Activated naive CD4-positive, alpha-beta T cell treated with anti-CD3 and anti-CD28 coated beads for 36 hours (primary cell): ENCODE measurements around the gene ARMH2. TPM values are rescaled to one million over a fixed set of nuclear protein-coding genes. Genes with fewer than 3 reads are reported as not detected.
A peak's percentile ranks its signal among the peaks of the same experiment; 100 is the strongest.

Source experiments
- CTCF ChIA-PET: fragments of 350-600 bp; sonication (Branson Sonifier 250); formaldehyde crosslinking; loops from one replicate; lab custom pipeline; 2021; ENCODE audit warnings: antibody characterized with exemption; lab: Charles Lee
- DNase-seq: peaks from one replicate; pipeline ENCODE4 v3.0.0-alpha.2; 2020
- H3K27ac Mint-ChIP-seq: one replicate; pipeline ENCODE4 v1.8.0; 2021; ENCODE audit warnings: mild to moderate bottlenecking, mixed read lengths
- H3K27me3 Mint-ChIP-seq: one replicate; pipeline ENCODE4 v1.8.0; 2021; ENCODE audit warnings: low read depth, mixed read lengths
- H3K36me3 Mint-ChIP-seq: one replicate; pipeline ENCODE4 v1.8.0; 2021; ENCODE audit warnings: low read depth, mixed read lengths
- H3K4me1 Mint-ChIP-seq: one replicate; pipeline ENCODE4 v1.8.0; 2021; ENCODE audit warnings: low read depth, mixed read lengths
- H3K4me3 Mint-ChIP-seq: one replicate; pipeline ENCODE4 v1.8.0; 2021; ENCODE audit warnings: mild to moderate bottlenecking, moderate library complexity, mixed read lengths
- H3K9me3 Mint-ChIP-seq: one replicate; pipeline ENCODE4 v1.8.0; 2021; ENCODE audit warnings: mixed read lengths
- intact Hi-C: fragments of 100-400 bp; cut with micrococcal nuclease; formaldehyde crosslinking; loops from one replicate; pipeline ENCODE4 v1.15.1; 2023
- total RNA-seq, 2 experiments: library from RNA; stranded (reverse); gene quantifications; one replicate each; pipeline ENCODE4 v1.2.3, GENCODE V29; 2021

Gene ARMH2
- not detected for total RNA-seq

GRCh38 chr6:24798740-24799540, at the start of gene ARMH2:
TSS of gene ARMH2 (minus strand) at chr6:24798917. CDS start at chr6:24798857, 60 bp downstream.
- Mint-ChIP-seq H3K27me3 (no peaks in the 10 kb centered on the region), H3K36me3 (peaks cover 4% of the 10 kb centered on the region), H3K27ac (no peak within 1 kb of the TSS), H3K4me1 (peaks cover 34% of the 10 kb centered on the region), H3K4me3 (no peak within 1 kb of the TSS), H3K9me3 (no peaks in the 10 kb centered on the region)
- intact Hi-C loops: no loop called here
- DNase-seq: no peak
- CTCF ChIA-PET: interaction anchor here (1.0 to 1.2 kb wide), 2 partner anchors 93 to 272 kb away, joined by 3 read pairs; no protein-coding TSS in a partner anchor

GRCh38 chr6:24848461-24848860, 49.7 kb upstream of the ARMH2 start:
- H3K27me3 Mint-ChIP-seq: no peaks in the 10 kb centered on the region
- peaks cover 44% of the 10 kb centered on the region for H3K4me1 Mint-ChIP-seq
- H3K36me3 Mint-ChIP-seq: peaks cover 76% of the 10 kb centered on the region
- no peaks in the 10 kb centered on the region for H3K9me3 Mint-ChIP-seq
- DNase-seq: no peak
- intact Hi-C loops: no loop called here
- peak overlapping the region; percentile 19 for H3K27ac Mint-ChIP-seq
- CTCF ChIA-PET: no interaction called here
- no peak overlapping the region for H3K4me3 Mint-ChIP-seq

- CTCF ChIA-PET: interaction anchor here (1.5 kb wide), 1 partner anchor 8 kb away, joined by 5 read pairs; no protein-coding TSS in a partner anchor
- no peak overlapping the region for H3K4me3 Mint-ChIP-seq
- no peaks in the 10 kb centered on the region for H3K9me3 Mint-ChIP-seq
- H3K27ac Mint-ChIP-seq: peak overlapping the region; percentile 80
- no peaks in the 10 kb centered on the region for H3K27me3 Mint-ChIP-seq
- intact Hi-C loops: no loop called here
- no peak for DNase-seq
- peaks cover 55% of the 10 kb centered on the region for H3K4me1 Mint-ChIP-seq
- H3K36me3 Mint-ChIP-seq: peaks cover 74% of the 10 kb centered on the region
Observed at GRCh38 chr6:24847402-24847801, 48.7 kb upstream of the ARMH2 start.

GRCh38 chr6:24845578-24845977, 46.9 kb upstream of the ARMH2 start:
- peaks cover 67% of the 10 kb centered on the region for H3K4me1 Mint-ChIP-seq
- H3K27ac Mint-ChIP-seq: peak overlapping the region; percentile 64
- no peak overlapping the region for H3K4me3 Mint-ChIP-seq
- H3K27me3 Mint-ChIP-seq: no peaks in the 10 kb centered on the region
- no peaks in the 10 kb centered on the region for H3K9me3 Mint-ChIP-seq
- H3K36me3 Mint-ChIP-seq: peaks cover 75% of the 10 kb centered on the region
- DNase-seq: no peak
- CTCF ChIA-PET: interaction anchor here (1.1 kb wide), 1 partner anchor 172 kb away, joined by 5 read pairs; no protein-coding TSS in a partner anchor
- intact Hi-C loops: no loop called here

GRCh38 chr6:24844903-24845302, 46.2 kb upstream of the ARMH2 start:
- Mint-ChIP-seq H3K27me3 (no peaks in the 10 kb centered on the region), H3K4me3 (no peak overlapping the region), H3K27ac (peak overlapping the region; percentile 64), H3K4me1 (peaks cover 70% of the 10 kb centered on the region), H3K36me3 (peaks cover 75% of the 10 kb centered on the region), H3K9me3 (no peaks in the 10 kb centered on the region)
- CTCF ChIA-PET: interaction anchor here (0.5 to 0.7 kb wide), 2 partner anchors 78 to 524 kb away, joined by 3 to 4 read pairs; no protein-coding TSS in a partner anchor
- no peak for DNase-seq
- intact Hi-C loops: no loop called here

- no peaks in the 10 kb centered on the region for H3K27me3 Mint-ChIP-seq
- no peak overlapping the region for H3K27ac Mint-ChIP-seq
- H3K9me3 Mint-ChIP-seq: no peaks in the 10 kb centered on the region
- H3K36me3 Mint-ChIP-seq: peaks cover 75% of the 10 kb centered on the region
- DNase-seq: no peak
- H3K4me3 Mint-ChIP-seq: no peak overlapping the region
- intact Hi-C loops: no loop called here
- H3K4me1 Mint-ChIP-seq: peaks cover 72% of the 10 kb centered on the region
- CTCF ChIA-PET: interaction anchor here (0.7 to 2.1 kb wide), 5 partner anchors 12 to 524 kb away, joined by 3 to 10 read pairs (median 4); partner anchors contain the start of gene C6orf62
Observed at GRCh38 chr6:24844061-24844460, 45.3 kb upstream of the ARMH2 start.

- CTCF ChIA-PET: interaction anchor here (0.6 to 0.7 kb wide), 2 partner anchors 29 to 193 kb away, joined by 3 read pairs; no protein-coding TSS in a partner anchor
- Mint-ChIP-seq H3K4me1 (peaks cover 75% of the 10 kb centered on the region), H3K4me3 (no peak overlapping the region), H3K27ac (peak overlapping the region; percentile 85), H3K9me3 (no peaks in the 10 kb centered on the region), H3K36me3 (peaks cover 61% of the 10 kb centered on the region), H3K27me3 (no peaks in the 10 kb centered on the region)
- intact Hi-C loops: no loop called here
- no peak for DNase-seq
Observed at GRCh38 chr6:24840187-24840586, 41.5 kb upstream of the ARMH2 start.

GRCh38 chr6:24838994-24839393, 40.3 kb upstream of the ARMH2 start:
- CTCF ChIA-PET: interaction anchor here (0.6 to 1.6 kb wide), 4 partner anchors 16 to 255 kb away, joined by 3 to 4 read pairs (median 4); no protein-coding TSS in a partner anchor
- Mint-ChIP-seq H3K27ac (peak overlapping the region; percentile 85), H3K27me3 (no peaks in the 10 kb centered on the region), H3K4me1 (peaks cover 74% of the 10 kb centered on the region), H3K4me3 (peak overlapping the region; percentile 46), H3K9me3 (no peaks in the 10 kb centered on the region), H3K36me3 (peaks cover 63% of the 10 kb centered on the region)
- peak; percentile 57 for DNase-seq
- intact Hi-C loops: no loop called here

GRCh38 chr6:24838081-24838480, 39.4 kb upstream of the ARMH2 start:
- Mint-ChIP-seq H3K4me1 (peaks cover 66% of the 10 kb centered on the region), H3K4me3 (no peak overlapping the region)

GRCh38 chr6:24836109-24836508, 37.4 kb upstream of the ARMH2 start:
- CTCF ChIA-PET: interaction anchor here (0.7 to 1.3 kb wide), 2 partner anchors 192 to 235 kb away, joined by 3 to 6 read pairs; no protein-coding TSS in a partner anchor

More at GRCh38 chr6:24838081-24838480, 39.4 kb upstream of the ARMH2 start:
- Mint-ChIP-seq H3K27ac (peak overlapping the region; percentile 62), H3K36me3 (peaks cover 63% of the 10 kb centered on the region), H3K27me3 (no peaks in the 10 kb centered on the region), H3K9me3 (no peaks in the 10 kb centered on the region)
- CTCF ChIA-PET: interaction anchor here (1.2 to 1.6 kb wide), 2 partner anchors 17 to 180 kb away, joined by 3 read pairs; no protein-coding TSS in a partner anchor
- intact Hi-C loops: no loop called here
- no peak for DNase-seq

GRCh38 chr6:24833711-24834386, 35.1 kb upstream of the ARMH2 start:
- CTCF ChIA-PET: interaction anchor here (0.7 to 0.8 kb wide), 3 partner anchors 13 to 237 kb away, joined by 3 to 6 read pairs (median 3); no protein-coding TSS in a partner anchor
- DNase-seq: no peak
- H3K4me1 Mint-ChIP-seq: peaks cover 46% of the 10 kb centered on the region
- peak overlapping the region; percentile 55 for H3K27ac Mint-ChIP-seq
- H3K4me3 Mint-ChIP-seq: no peak overlapping the region
- H3K36me3 Mint-ChIP-seq: peaks cover 40% of the 10 kb centered on the region
- intact Hi-C loops: loop anchor here (5.0 kb wide), 1 partner anchor 252 kb away; no protein-coding TSS in a partner anchor
- no peaks in the 10 kb centered on the region for H3K27me3 Mint-ChIP-seq
- H3K9me3 Mint-ChIP-seq: no peaks in the 10 kb centered on the region

More at GRCh38 chr6:24836109-24836508, 37.4 kb upstream of the ARMH2 start:
- no peak overlapping the region for H3K4me3 Mint-ChIP-seq
- no peaks in the 10 kb centered on the region for H3K27me3 Mint-ChIP-seq
- peaks cover 63% of the 10 kb centered on the region for H3K4me1 Mint-ChIP-seq
- intact Hi-C loops: no loop called here
- no peak for DNase-seq
- H3K27ac Mint-ChIP-seq: peak overlapping the region; percentile 31
- H3K9me3 Mint-ChIP-seq: no peaks in the 10 kb centered on the region
- H3K36me3 Mint-ChIP-seq: peaks cover 57% of the 10 kb centered on the region

GRCh38 chr6:24832794-24833193, 34.1 kb upstream of the ARMH2 start:
- H3K9me3 Mint-ChIP-seq: no peaks in the 10 kb centered on the region

More at GRCh38 chr6:24832794-24833193, 34.1 kb upstream of the ARMH2 start:
- Mint-ChIP-seq H3K4me1 (peaks cover 43% of the 10 kb centered on the region), H3K36me3 (peaks cover 35% of the 10 kb centered on the region), H3K4me3 (no peak overlapping the region), H3K27me3 (no peaks in the 10 kb centered on the region), H3K27ac (peak overlapping the region; percentile 56)
- DNase-seq: no peak
- CTCF ChIA-PET: interaction anchor here (1.0 kb wide), 1 partner anchor 185 kb away, joined by 3 read pairs; no protein-coding TSS in a partner anchor
- intact Hi-C loops: loop anchor here (5.0 kb wide), 1 partner anchor 250 kb away; no protein-coding TSS in a partner anchor
